Gastrocnemius medialis (tissue), 4 donors: Measurements from ENCODE around the gene RNF2. TPM values are rescaled to one million over a fixed set of nuclear protein-coding genes. Genes with fewer than 3 reads are reported as not detected.

Experiments
- ATAC-seq, 2 donors: fragments of 150-250 bp; one replicate each; pipeline ENCODE4 v1.9.1; 2016
- DNase-seq, 2 donors: peaks; one replicate each; pipeline ENCODE4 v3.0.0-alpha.2; 2019
- H3K27ac ChIP-seq, 4 donors: fragments of 200-600 bp; sonication (generic); 1 replicate in 1 of 4; 2 replicates in 3 of 4; pipeline ENCODE4 v1.5.1; 2016 to 2018; ENCODE audit warnings: mild to moderate bottlenecking in 2 of 4, moderate library complexity in 1 of 4
- H3K27me3 ChIP-seq, 3 donors: fragments of 200-600 bp; sonication (generic) in 2 of 3; 1 replicate in 1 of 3; 2 replicates in 2 of 3; pipeline versions ENCODE4 v1.5.1 to v1.6.0; 2016 to 2019; ENCODE audit warnings: mild to moderate bottlenecking in 1 of 3, moderate library complexity in 1 of 3
- H3K36me3 ChIP-seq, 2 donors: fragments of 200-600 bp; sonication (generic) in 1 of 2; one replicate each; pipeline ENCODE4 v1.5.1; 2017 to 2018
- H3K4me1 ChIP-seq, 2 donors: fragments of 200-600 bp; sonication (generic) in 1 of 2; one replicate each; pipeline ENCODE4 v1.5.1; 2016 to 2017; ENCODE audit warnings: mild to moderate bottlenecking in 2 of 2
- H3K4me3 ChIP-seq, 4 donors: fragments of 200-600 bp; sonication (generic) in 3 of 4; 1 replicate in 1 of 4; 2 replicates in 3 of 4; pipeline ENCODE4 v1.5.1; 2016 to 2019; ENCODE audit warnings: mild to moderate bottlenecking in 2 of 4
- H3K9me3 ChIP-seq, 3 donors: fragments of 200-600 bp; sonication (generic) in 2 of 3; 1 replicate in 1 of 3; 2 replicates in 2 of 3; pipeline ENCODE4 v1.5.1; 2016 to 2019
- POLR2A ChIP-seq, 2 donors: fragments of 450-650 bp; IDR thresholded peaks; one replicate each; pipeline ENCODE4 v1.6.1; 2017; ENCODE audit warnings: antibody characterized with exemption in 2 of 2, mild to moderate bottlenecking in 2 of 2, moderate library complexity in 2 of 2
- in situ Hi-C, 4 donors: fragments of 200-750 bp; cut with MboI; loops; one replicate each; pipeline versions ENCODE4 v1.15.0 to v1.8.0; 2017; ENCODE audit warnings: low sequenced_read_pairs in 4 of 4
- intact Hi-C: fragments of 100-400 bp; cut with DNase I; formaldehyde crosslinking; loops from one replicate; pipeline ENCODE4 v1.15.1; 2023; ENCODE audit warnings: low total_unique reads
- total RNA-seq, 4 donors: library from RNA; depleted of rRNA; stranded (reverse); fragments of >200 nt; gene quantifications; one replicate each; pipeline versions ENCODE4 v1.1.0 to v1.2.3, GENCODE V29; 2016
- TF ChIP-seq, protein P1 (sequence below), 5 experiments: fragments of 450-650 bp in 3 of 5; fragments of 200-600 bp in 2 of 5; sonication (generic) in 2 of 5; IDR thresholded peaks in 4 of 5; conservative IDR thresholded peaks in 1 of 5; 1 replicate in 4 of 5; 2 replicates in 1 of 5; pipeline ENCODE4 v1.5.1; 2016 to 2019; ENCODE audit warnings: antibody characterized with exemption in 5 of 5, mild to moderate bottlenecking in 3 of 5, moderate library complexity in 3 of 5

Gene RNF2
- total RNA-seq, 4 donors from 2014 or later, result 5.4 to 11.0 (median 7.3) TPM

DNA sequence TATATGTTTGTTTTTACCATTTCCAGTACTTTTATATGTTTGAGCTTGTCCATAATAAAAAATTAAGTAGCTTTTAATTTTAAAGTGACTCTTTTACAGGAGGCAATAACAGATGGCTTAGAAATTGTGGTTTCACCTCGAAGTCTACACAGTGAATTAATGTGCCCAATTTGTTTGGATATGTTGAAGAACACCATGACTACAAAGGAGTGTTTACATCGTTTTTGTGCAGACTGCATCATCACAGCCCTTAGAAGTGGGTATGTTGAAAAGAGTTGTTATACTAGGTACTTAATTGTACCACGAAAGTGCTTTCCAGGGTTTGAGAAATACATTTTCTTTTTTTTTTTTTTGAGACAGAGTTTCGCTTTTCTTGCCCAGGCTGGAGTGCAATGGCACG lies 46.1 kb downstream of the RNF2 start:
- Histone ChIP-seq H3K27ac (no peak overlapping the region), H3K4me3 (no peak overlapping the region), H3K36me3 (peaks cover 0 to 27% of the 10 kb centered on the region in 2 donors), H3K4me1 (no peaks in the 10 kb centered on the region), H3K9me3 (no peaks in the 10 kb centered on the region), H3K27me3 (no peaks in the 10 kb centered on the region)
- in situ Hi-C loops, result no loop called here
- intact Hi-C loops, result no loop called here
- DNase-seq (no peak), ATAC-seq (no peak)
- TF ChIP-seq, protein P1, sequence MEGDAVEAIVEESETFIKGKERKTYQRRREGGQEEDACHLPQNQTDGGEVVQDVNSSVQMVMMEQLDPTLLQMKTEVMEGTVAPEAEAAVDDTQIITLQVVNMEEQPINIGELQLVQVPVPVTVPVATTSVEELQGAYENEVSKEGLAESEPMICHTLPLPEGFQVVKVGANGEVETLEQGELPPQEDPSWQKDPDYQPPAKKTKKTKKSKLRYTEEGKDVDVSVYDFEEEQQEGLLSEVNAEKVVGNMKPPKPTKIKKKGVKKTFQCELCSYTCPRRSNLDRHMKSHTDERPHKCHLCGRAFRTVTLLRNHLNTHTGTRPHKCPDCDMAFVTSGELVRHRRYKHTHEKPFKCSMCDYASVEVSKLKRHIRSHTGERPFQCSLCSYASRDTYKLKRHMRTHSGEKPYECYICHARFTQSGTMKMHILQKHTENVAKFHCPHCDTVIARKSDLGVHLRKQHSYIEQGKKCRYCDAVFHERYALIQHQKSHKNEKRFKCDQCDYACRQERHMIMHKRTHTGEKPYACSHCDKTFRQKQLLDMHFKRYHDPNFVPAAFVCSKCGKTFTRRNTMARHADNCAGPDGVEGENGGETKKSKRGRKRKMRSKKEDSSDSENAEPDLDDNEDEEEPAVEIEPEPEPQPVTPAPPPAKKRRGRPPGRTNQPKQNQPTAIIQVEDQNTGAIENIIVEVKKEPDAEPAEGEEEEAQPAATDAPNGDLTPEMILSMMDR (IDR thresholded peaks at IDR 0.05 in 4 of 5, conservative IDR thresholded peaks at IDR 0.05 in 1 of 5), result no peak
- TF ChIP-seq POLR2A (IDR thresholded peaks at IDR 0.05), result no peak

DNA sequence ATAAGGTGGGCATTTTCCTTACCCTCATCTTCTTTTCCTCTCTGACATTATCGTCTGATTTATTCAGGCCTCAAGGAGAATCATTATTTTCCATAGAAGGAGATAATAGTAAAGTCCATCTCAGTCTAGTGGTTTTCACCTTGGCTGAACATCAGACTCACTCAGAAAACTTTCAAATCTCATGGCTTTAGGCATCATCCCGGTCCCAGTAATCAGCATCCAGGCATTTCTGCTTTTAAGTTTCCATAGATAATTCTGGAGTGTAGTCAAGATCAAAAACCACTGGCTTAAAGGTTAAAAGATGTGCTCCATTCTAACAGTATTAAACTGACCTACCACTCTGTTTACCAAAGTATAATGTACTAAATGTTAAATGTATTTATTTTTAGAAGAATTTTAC lies 49.4 kb downstream of the RNF2 start:
- no peak overlapping the region for H3K4me3 ChIP-seq
- peaks cover 0 to 17% of the 10 kb centered on the region in 2 donors for H3K36me3 ChIP-seq
- intact Hi-C loops, result no loop called here
- H3K4me1 ChIP-seq, result no peaks in the 10 kb centered on the region
- no peaks in the 10 kb centered on the region for H3K27me3 ChIP-seq
- TF ChIP-seq POLR2A (IDR thresholded peaks at IDR 0.05), result no peak
- TF ChIP-seq, protein P1 (IDR thresholded peaks at IDR 0.05 in 4 of 5, conservative IDR thresholded peaks at IDR 0.05 in 1 of 5), result no peak
- in situ Hi-C loops, result no loop called here
- H3K27ac ChIP-seq, result no peak overlapping the region
- no peak for ATAC-seq
- no peaks in the 10 kb centered on the region for H3K9me3 ChIP-seq
- DNase-seq, result no peak

DNA sequence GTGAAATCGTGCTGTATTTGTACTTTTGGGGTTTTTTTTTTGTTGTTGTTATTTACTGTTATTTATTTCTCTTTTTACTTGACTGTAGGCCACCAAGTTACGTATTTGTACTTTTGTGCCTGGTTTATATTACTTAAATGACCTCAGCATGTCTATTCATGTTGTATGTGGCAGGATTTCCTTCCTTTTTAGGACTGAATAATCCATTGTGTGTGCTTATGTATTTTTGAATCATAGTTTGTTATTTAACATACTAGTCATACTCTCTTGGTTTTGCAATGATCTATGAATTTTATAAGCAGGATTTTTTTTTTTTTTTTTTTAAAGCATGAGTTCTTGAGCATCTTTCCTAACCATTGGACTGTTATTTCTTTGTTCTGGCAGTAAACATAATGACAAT lies 51.2 kb downstream of the RNF2 start:
- TF ChIP-seq POLR2A (IDR thresholded peaks at IDR 0.05), result no peak
- TF ChIP-seq, protein P1 (IDR thresholded peaks at IDR 0.05 in 4 of 5, conservative IDR thresholded peaks at IDR 0.05 in 1 of 5), result no peak
- ATAC-seq, result no peak
- no peak overlapping the region for H3K27ac ChIP-seq
- no peaks in the 10 kb centered on the region for H3K4me1 ChIP-seq
- in situ Hi-C loops, result no loop called here
- no peaks in the 10 kb centered on the region for H3K9me3 ChIP-seq
- intact Hi-C loops, result no loop called here
- peaks cover 0 to 26% of the 10 kb centered on the region in 2 donors for H3K36me3 ChIP-seq
- H3K27me3 ChIP-seq, result no peaks in the 10 kb centered on the region
- no peak for DNase-seq
- no peak overlapping the region for H3K4me3 ChIP-seq

DNA sequence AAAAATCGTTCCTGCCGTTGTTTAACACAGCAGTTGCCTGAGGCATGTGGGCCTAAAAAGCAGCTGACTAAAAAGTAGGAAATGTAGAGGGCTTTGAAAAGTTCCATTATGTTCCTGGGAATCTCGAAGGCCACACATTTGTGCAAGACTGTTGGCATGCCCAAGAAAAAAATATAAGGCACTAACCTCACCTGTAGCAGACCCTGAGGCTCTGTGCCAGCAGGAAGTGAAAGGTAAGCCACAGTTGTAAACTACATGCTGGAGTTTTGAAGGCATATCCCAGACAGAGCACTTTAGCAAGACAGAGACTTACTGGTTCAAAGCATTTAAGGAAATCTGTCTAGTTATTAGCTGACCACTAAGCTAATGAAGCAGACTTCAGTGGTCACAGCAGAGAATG lies 58.7 kb downstream of the RNF2 start:
- intact Hi-C loops, result no loop called here
- no peaks in the 10 kb centered on the region for H3K4me1 ChIP-seq
- H3K27me3 ChIP-seq, result no peaks in the 10 kb centered on the region
- in situ Hi-C loops, result no loop called here
- ATAC-seq, result no peak
- no peaks in the 10 kb centered on the region for H3K9me3 ChIP-seq
- no peak overlapping the region for H3K4me3 ChIP-seq
- no peak for DNase-seq
- peaks cover 0 to 15% of the 10 kb centered on the region in 2 donors for H3K36me3 ChIP-seq
- TF ChIP-seq POLR2A (IDR thresholded peaks at IDR 0.05), result no peak
- TF ChIP-seq, protein P1 (IDR thresholded peaks at IDR 0.05 in 4 of 5, conservative IDR thresholded peaks at IDR 0.05 in 1 of 5), result no peak
- H3K27ac ChIP-seq, result no peak overlapping the region

DNA sequence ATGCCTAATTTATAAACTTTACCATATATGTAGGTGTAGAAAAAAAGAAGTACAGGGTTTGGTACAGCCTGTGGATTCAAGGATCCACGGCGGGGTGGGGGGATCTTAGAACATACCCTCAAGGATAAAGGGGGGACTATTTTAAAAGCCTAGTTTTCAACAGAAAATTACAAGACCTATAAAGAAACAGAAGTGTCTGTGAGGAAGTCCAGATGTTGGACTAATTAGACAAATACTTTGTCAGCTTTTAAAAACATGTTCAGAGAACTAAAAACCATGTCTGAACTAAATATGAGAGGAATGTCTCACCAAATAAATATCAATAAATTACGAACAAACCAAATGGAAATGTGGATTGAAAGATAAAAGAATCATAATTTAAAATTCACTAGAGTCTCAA lies 59.8 kb downstream of the RNF2 start:
- H3K4me1 ChIP-seq, result no peaks in the 10 kb centered on the region
- H3K27ac ChIP-seq, result no peak overlapping the region
- in situ Hi-C loops (no loop called here), intact Hi-C loops (no loop called here)
- DNase-seq, result no peak
- H3K36me3 ChIP-seq, result peaks cover 0 to 10% of the 10 kb centered on the region in 2 donors
- no peak for ATAC-seq
- H3K27me3 ChIP-seq, result no peaks in the 10 kb centered on the region
- TF ChIP-seq, protein P1 (IDR thresholded peaks at IDR 0.05 in 4 of 5, conservative IDR thresholded peaks at IDR 0.05 in 1 of 5), result no peak
- no peaks in the 10 kb centered on the region for H3K9me3 ChIP-seq
- H3K4me3 ChIP-seq, result no peak overlapping the region
